Upper lobe of left lung (tissue), 6 donors: ENCODE results near the gene IRF4. TPM values are rescaled to one million over a fixed set of nuclear protein-coding genes. Genes with fewer than 3 reads are reported as not detected.

Experiments used
- ATAC-seq, 2 donors: fragments of 200-7000 bp; cut with Tn5 transposase; one replicate each; pipeline ENCODE4 v1.9.1; 2022; ENCODE audit warnings: mild to moderate bottlenecking in 2 of 2, moderate library complexity in 2 of 2; ENCODE audit not compliant: low FRiP score in 2 of 2
- DNase-seq, 2 donors: peaks; one replicate each; pipeline ENCODE4 v3.0.0-alpha.2; 2019 to 2020
- H3K27ac ChIP-seq, 4 donors: fragments of 200-600 bp; sonication (generic); one replicate each; pipeline ENCODE4 v1.5.1; 2016 to 2019
- H3K27me3 ChIP-seq, 4 donors: fragments of 200-600 bp; sonication (generic); one replicate each; pipeline ENCODE4 v1.5.1; 2017 to 2019
- H3K36me3 ChIP-seq, 4 donors: fragments of 200-600 bp; sonication (generic); one replicate each; pipeline ENCODE4 v1.5.1; 2016 to 2019
- H3K4me1 ChIP-seq, 4 donors: fragments of 200-600 bp; sonication (generic); one replicate each; pipeline ENCODE4 v1.5.1; 2018 to 2019
- H3K4me3 ChIP-seq, 4 donors: fragments of 200-600 bp; sonication (generic); one replicate each; pipeline ENCODE4 v1.5.1; 2017 to 2019; ENCODE audit warnings: mild to moderate bottlenecking in 2 of 4, moderate library complexity in 1 of 4
- H3K9me3 ChIP-seq, 4 donors: fragments of 200-600 bp; sonication (generic); one replicate each; pipeline ENCODE4 v1.5.1; 2018 to 2019
- EP300 ChIP-seq, 4 donors: sonication (generic); formaldehyde crosslinking; IDR thresholded peaks; one replicate each; pipeline ENCODE4 v1.5.1; 2017; ENCODE audit warnings: antibody characterized with exemption in 4 of 4, control low read depth in 2 of 4
- POLR2A ChIP-seq, 4 donors: fragments of 450-650 bp; IDR thresholded peaks; one replicate each; pipeline ENCODE4 v1.5.1; 2016 to 2017; ENCODE audit warnings: antibody characterized with exemption in 4 of 4, mild to moderate bottlenecking in 2 of 4
- POLR2AphosphoS5 ChIP-seq, 2 donors: sonication (generic); formaldehyde crosslinking; IDR thresholded peaks; one replicate each; pipeline ENCODE4 v1.5.1; 2017; ENCODE audit warnings: antibody characterized with exemption in 2 of 2
- WGBS, 2 donors: methylation state at CpG; one replicate each; pipeline ENCODE4 v1.1.5; 2017 to 2018; 5-methylcytosine and 5-hydroxymethylcytosine counted together
- total RNA-seq, 6 donors: library from RNA; depleted of rRNA in 4 of 6; stranded (reverse); fragments of >200 nt in 4 of 6; gene quantifications; one replicate each; pipeline versions ENCODE4 v1.1.0 to v1.2.1, GENCODE V29; 2016 to 2021
- TF ChIP-seq, protein P1 (sequence below), 6 experiments: fragments of 450-650 bp in 4 of 6; fragments of 200-600 bp in 2 of 6; sonication (generic) in 2 of 6; IDR thresholded peaks; one replicate each; pipeline ENCODE4 v1.5.1; 2016 to 2019; ENCODE audit warnings: antibody characterized with exemption in 6 of 6
- donor health status: DM: no; HTN: no; CAD: no; lungs with moderate emphysema.
- donor health status: DM: no; HTN: yes; CAD: no; lungs with severe emphysema.

Gene IRF4
- total RNA-seq, 6 donors from 2014 or later: 1.6 to 10.5 (median 5.9) TPM

GRCh38 chr6:452301-453067 is 60.9 kb downstream of the IRF4 start:
- TF ChIP-seq, protein P1, sequence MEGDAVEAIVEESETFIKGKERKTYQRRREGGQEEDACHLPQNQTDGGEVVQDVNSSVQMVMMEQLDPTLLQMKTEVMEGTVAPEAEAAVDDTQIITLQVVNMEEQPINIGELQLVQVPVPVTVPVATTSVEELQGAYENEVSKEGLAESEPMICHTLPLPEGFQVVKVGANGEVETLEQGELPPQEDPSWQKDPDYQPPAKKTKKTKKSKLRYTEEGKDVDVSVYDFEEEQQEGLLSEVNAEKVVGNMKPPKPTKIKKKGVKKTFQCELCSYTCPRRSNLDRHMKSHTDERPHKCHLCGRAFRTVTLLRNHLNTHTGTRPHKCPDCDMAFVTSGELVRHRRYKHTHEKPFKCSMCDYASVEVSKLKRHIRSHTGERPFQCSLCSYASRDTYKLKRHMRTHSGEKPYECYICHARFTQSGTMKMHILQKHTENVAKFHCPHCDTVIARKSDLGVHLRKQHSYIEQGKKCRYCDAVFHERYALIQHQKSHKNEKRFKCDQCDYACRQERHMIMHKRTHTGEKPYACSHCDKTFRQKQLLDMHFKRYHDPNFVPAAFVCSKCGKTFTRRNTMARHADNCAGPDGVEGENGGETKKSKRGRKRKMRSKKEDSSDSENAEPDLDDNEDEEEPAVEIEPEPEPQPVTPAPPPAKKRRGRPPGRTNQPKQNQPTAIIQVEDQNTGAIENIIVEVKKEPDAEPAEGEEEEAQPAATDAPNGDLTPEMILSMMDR (IDR thresholded peaks at IDR 0.05): no peak
- no peak overlapping the region for H3K27ac ChIP-seq

DNA sequence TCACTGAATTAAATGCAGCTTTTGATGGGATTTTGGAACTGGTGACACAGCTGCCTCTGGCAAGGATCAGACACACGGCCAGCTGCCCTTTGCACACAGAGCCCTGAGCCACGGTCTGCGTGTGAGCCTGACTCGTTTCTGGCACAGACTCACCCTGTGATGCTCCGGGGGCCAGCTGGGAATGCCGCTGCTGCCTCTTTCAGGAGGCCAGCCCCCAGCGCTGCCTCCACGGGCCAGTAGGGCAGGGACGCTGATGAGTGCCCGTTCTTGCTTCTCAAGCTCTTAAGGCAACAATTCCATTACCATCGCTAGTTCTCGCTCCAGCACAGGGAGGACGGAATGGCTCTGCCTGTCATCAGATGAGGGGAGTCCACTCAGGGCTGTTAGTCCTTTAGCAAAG is 61.6 kb downstream of the IRF4 start:
- TF ChIP-seq POLR2AphosphoS5 (IDR thresholded peaks at IDR 0.05): no peak
- no peak for TF ChIP-seq EP300 (IDR thresholded peaks at IDR 0.05)
- TF ChIP-seq POLR2A (IDR thresholded peaks at IDR 0.05): no peak
- TF ChIP-seq, protein P1 (IDR thresholded peaks at IDR 0.05): no peak
- ATAC-seq: peak; percentile 68 to 71
- H3K27ac ChIP-seq: no peak overlapping the region

More at GRCh38 chr6:452301-453067, 60.9 kb downstream of the IRF4 start:
- no peaks in the 10 kb centered on the region for H3K4me1 ChIP-seq
- DNase-seq: no peak
- no peaks in the 10 kb centered on the region for H3K27me3 ChIP-seq
- peak; percentile 4 to 5 for ATAC-seq
- H3K36me3 ChIP-seq: no peaks in the 10 kb centered on the region
- H3K4me3 ChIP-seq: no peak overlapping the region
- 75 to 81% methylated on average over 8 to 9 of the region's 9 CpGs for WGBS, 2 donors
- H3K9me3 ChIP-seq: no peaks in the 10 kb centered on the region

GRCh38 chr6:454148-454991 is 62.8 kb downstream of the IRF4 start:
- WGBS, 2 donors: 66 to 79% methylated on average over 5 of the region's 5 CpGs
- no peak overlapping the region for H3K4me3 ChIP-seq
- TF ChIP-seq, protein P1 (IDR thresholded peaks at IDR 0.05): no peak
- TF ChIP-seq POLR2A (IDR thresholded peaks at IDR 0.05) (no peak), EP300 (IDR thresholded peaks at IDR 0.05) (no peak), POLR2AphosphoS5 (IDR thresholded peaks at IDR 0.05) (no peak)
- no peaks in the 10 kb centered on the region for H3K27me3 ChIP-seq
- ATAC-seq: peak in 1 of 2 donors; percentile 39
- no peaks in the 10 kb centered on the region for H3K36me3 ChIP-seq
- no peaks in the 10 kb centered on the region for H3K9me3 ChIP-seq
- DNase-seq: no peak
- H3K27ac ChIP-seq: no peak overlapping the region
- H3K4me1 ChIP-seq: no peaks in the 10 kb centered on the region

More for the DNA sequence above, 61.6 kb downstream of the IRF4 start:
- 63 to 81% methylated on average over 3 to 13 of the region's 13 CpGs for WGBS, 2 donors
- peak in 1 of 2 donors; percentile 72 for DNase-seq
- H3K27me3 ChIP-seq: no peaks in the 10 kb centered on the region
- no peak overlapping the region for H3K4me3 ChIP-seq
- H3K4me1 ChIP-seq: no peaks in the 10 kb centered on the region
- H3K36me3 ChIP-seq: no peaks in the 10 kb centered on the region
- no peaks in the 10 kb centered on the region for H3K9me3 ChIP-seq

DNA sequence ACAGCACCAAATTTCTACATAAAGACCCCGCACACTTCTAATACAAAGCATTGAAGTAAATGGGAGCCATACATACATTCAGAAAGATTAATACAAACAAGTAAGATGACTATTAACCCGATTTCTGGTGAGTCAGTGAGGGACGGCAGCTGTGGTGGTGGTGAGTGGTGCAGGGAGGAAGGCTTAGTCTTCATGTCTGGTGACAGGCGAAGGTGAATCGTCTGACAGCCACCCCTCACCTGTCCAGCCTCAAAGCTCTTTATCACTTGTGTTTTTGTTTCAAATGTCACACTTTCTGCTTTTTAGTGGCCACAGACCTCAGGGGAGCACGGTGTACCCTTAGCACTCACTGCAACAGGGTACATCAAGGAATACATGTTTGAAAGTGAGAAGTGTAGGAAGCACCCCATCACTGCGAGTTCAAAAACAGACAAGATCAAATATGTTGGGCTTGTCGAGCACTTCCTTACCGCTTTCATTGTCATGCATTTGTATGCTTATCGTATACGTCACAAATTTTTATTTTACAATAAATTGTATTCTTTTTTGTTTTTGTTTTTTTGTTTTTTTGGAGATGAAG is 63.5 kb downstream of the IRF4 start:
- 86 to 90% methylated on average over 11 of the region's 11 CpGs for WGBS, 2 donors
- H3K27ac ChIP-seq: no peak overlapping the region

More for the DNA sequence above, 63.5 kb downstream of the IRF4 start:
- ATAC-seq (no peak), DNase-seq (no peak)
- no peaks in the 10 kb centered on the region for H3K4me1 ChIP-seq
- H3K9me3 ChIP-seq: no peaks in the 10 kb centered on the region
- no peaks in the 10 kb centered on the region for H3K36me3 ChIP-seq
- TF ChIP-seq, protein P1 (IDR thresholded peaks at IDR 0.05): no peak
- H3K4me3 ChIP-seq: no peak overlapping the region
- no peaks in the 10 kb centered on the region for H3K27me3 ChIP-seq
